HG02870 (cell line): ENCODE data around the gene KCNB1.

Experiments used
- ATAC-seq: cut with Tn5 transposase; IDR thresholded peaks from one replicate; pipeline ENCODE4 v1.9.1; 2021; ENCODE audit warnings: mild to moderate bottlenecking, moderate library complexity; ENCODE audit not compliant: unreplicated experiment

The KCNB1 gene

GRCh38 chr20:49360242-49360968 is 122.1 kb downstream of the KCNB1 start:
- ATAC-seq = no peak

GRCh38 chr20:49356676-49357075 is 125.8 kb downstream of the KCNB1 start:
- ATAC-seq = no peak

- no peak for ATAC-seq
These were observed 127.8 kb downstream of the KCNB1 start for GRCh38 chr20:49354673-49355072.

GRCh38 chr20:49353348-49353747 is 129.1 kb downstream of the KCNB1 start:
- no peak for ATAC-seq

- ATAC-seq = no peak
These were observed 129.7 kb downstream of the KCNB1 start for GRCh38 chr20:49352751-49353150.

- ATAC-seq = no peak
These were observed 130.7 kb downstream of the KCNB1 start for GRCh38 chr20:49351775-49352174.

GRCh38 chr20:49349694-49350252 is 132.7 kb downstream of the KCNB1 start:
- no peak for ATAC-seq

- no peak for ATAC-seq
These were observed 133.4 kb downstream of the KCNB1 start for GRCh38 chr20:49349078-49349477.

GRCh38 chr20:49348563-49348962 is 133.9 kb downstream of the KCNB1 start:
- no peak for ATAC-seq

- no peak for ATAC-seq
These were observed 135.3 kb downstream of the KCNB1 start for GRCh38 chr20:49347156-49347555.

GRCh38 chr20:49346682-49347081 is 135.8 kb downstream of the KCNB1 start:
- ATAC-seq = no peak

GRCh38 chr20:49345524-49345923 is 136.9 kb downstream of the KCNB1 start:
- no peak for ATAC-seq

GRCh38 chr20:49344975-49345374 is 137.5 kb downstream of the KCNB1 start:
- no peak for ATAC-seq

GRCh38 chr20:49344140-49344539 is 138.3 kb downstream of the KCNB1 start:
- ATAC-seq = no peak

- ATAC-seq = no peak
These were observed 139.2 kb downstream of the KCNB1 start for GRCh38 chr20:49343246-49343645.

- no peak for ATAC-seq
These were observed 142.1 kb downstream of the KCNB1 start for GRCh38 chr20:49340161-49340966.

- no peak for ATAC-seq
These were observed 143.3 kb downstream of the KCNB1 start for GRCh38 chr20:49339123-49339522.

- ATAC-seq = no peak
These were observed 144.4 kb downstream of the KCNB1 start for GRCh38 chr20:49338061-49338460.

GRCh38 chr20:49337357-49337756 is 145.1 kb downstream of the KCNB1 start:
- no peak for ATAC-seq

GRCh38 chr20:49336786-49337185 is 145.7 kb downstream of the KCNB1 start:
- no peak for ATAC-seq

- no peak for ATAC-seq
These were observed 147.0 kb downstream of the KCNB1 start for GRCh38 chr20:49335476-49335875.
